Bronchial epithelial cell (primary cell): ENCODE measurements around the gene VEZF1. TPM values are rescaled to one million over a fixed set of nuclear protein-coding genes. Genes with fewer than 3 reads are reported as not detected.

Experiments used
- DNase-seq: peaks from one replicate; pipeline ENCODE4 v3.0.0-alpha.2; 2010; ENCODE audit warnings: low read depth
- FAIRE-seq: peaks from 2 replicates; lab custom pipeline; 2011; peaks lifted over from hg19 to GRCh38; lab: Jason Lieb, UNC
- H3K27me3 ChIP-seq: 2 replicates; pipeline ENCODE4 v1.5.1; 2011; ENCODE audit warnings: low read length; ENCODE audit not compliant: control insufficient read depth, insufficient read depth
- H3K36me3 ChIP-seq: 2 replicates; pipeline ENCODE4 v1.5.1; 2011; ENCODE audit warnings: low read length; ENCODE audit not compliant: control insufficient read depth, insufficient read depth
- H3K4me3 ChIP-seq: 2 replicates; pipeline ENCODE4 v1.5.1; 2011; ENCODE audit warnings: mild to moderate bottlenecking, low read depth, low read length, control low read depth
- CTCF ChIP-seq: IDR thresholded peaks from 2 replicates; pipeline ENCODE4 v1.5.1; 2011; ENCODE audit warnings: mild to moderate bottlenecking, moderate library complexity, low read length, control low read depth, inconsistent platforms; ENCODE audit not compliant: insufficient read depth, severe bottlenecking
- total RNA-seq: library from RNA; depleted of rRNA; stranded (reverse); fragments of >200 nt; gene quantifications from 2 replicates; pipeline ENCODE4 v1.2.1, GENCODE V29; 2014

The VEZF1 gene
- total RNA-seq, 1 donor from 2014 or later: 23.2 TPM

- Histone ChIP-seq H3K27me3 (no peaks in the 10 kb centered on the region), H3K4me3 (no peak overlapping the region), H3K36me3 (no peaks in the 10 kb centered on the region)
- no peak for FAIRE-seq
- DNase-seq: no peak
- no peak for TF ChIP-seq CTCF
Observed at GRCh38 chr17:57935833-57936807, 51.9 kb downstream of the VEZF1 start.

- TF ChIP-seq CTCF: no peak
- no peaks in the 10 kb centered on the region for H3K27me3 ChIP-seq
- H3K4me3 ChIP-seq: no peak overlapping the region
- FAIRE-seq (no peak), DNase-seq (no peak)
- no peaks in the 10 kb centered on the region for H3K36me3 ChIP-seq
Observed at GRCh38 chr17:57931488-57932137, 56.4 kb downstream of the VEZF1 start.

GRCh38 chr17:57930239-57930638 lies 57.8 kb downstream of the VEZF1 start:
- no peaks in the 10 kb centered on the region for H3K27me3 ChIP-seq
- TF ChIP-seq CTCF: no peak
- H3K4me3 ChIP-seq: no peak overlapping the region
- FAIRE-seq: no peak
- H3K36me3 ChIP-seq: no peaks in the 10 kb centered on the region
- DNase-seq: no peak

- DNase-seq (no peak), FAIRE-seq (no peak)
- H3K36me3 ChIP-seq: no peaks in the 10 kb centered on the region
- no peak for TF ChIP-seq CTCF
- H3K27me3 ChIP-seq: no peaks in the 10 kb centered on the region
- no peak overlapping the region for H3K4me3 ChIP-seq
Observed at GRCh38 chr17:57929386-57929785, 58.7 kb downstream of the VEZF1 start.

- H3K36me3 ChIP-seq: no peaks in the 10 kb centered on the region
- H3K4me3 ChIP-seq: no peak overlapping the region
- no peak for DNase-seq
- FAIRE-seq: no peak
- H3K27me3 ChIP-seq: no peaks in the 10 kb centered on the region
- TF ChIP-seq CTCF: no peak
Observed at GRCh38 chr17:57928928-57929327, 59.1 kb downstream of the VEZF1 start.
